CD8-positive, alpha-beta memory T cell (primary cell): ENCODE data around the gene ADIRF. TPM values are rescaled to one million over a fixed set of nuclear protein-coding genes. Genes with fewer than 3 reads are reported as not detected.
"Not testable (repeated sequence)": the region's sequence is repeated elsewhere in the genome, so short reads cannot be mapped to it uniquely, and the experiment has no call there.

ENCODE experiments used
- CTCF ChIA-PET: fragments of 350-600 bp; sonication (Branson Sonifier 250); formaldehyde crosslinking; loops from one replicate; lab custom pipeline; 2021; ENCODE audit warnings: antibody characterized with exemption; lab: Charles Lee
- POLR2A ChIA-PET: fragments of 350-600 bp; sonication (Branson Sonifier 250); formaldehyde crosslinking; loops from one replicate; lab custom pipeline; 2021; ENCODE audit warnings: antibody characterized with exemption; lab: Charles Lee
- DNase-seq, 5 donors: peaks; one replicate each; pipeline versions ENCODE4 v3.0.0 to v3.0.0-alpha.2; 2020 to 2022; ENCODE audit warnings: mixed read lengths in 1 of 5
- H3K27ac ChIP-seq: one replicate; pipeline ENCODE4 v1.7.0; 2013; ENCODE audit warnings: low read depth, mild to moderate bottlenecking, low read length, moderate library complexity
- H3K27me3 ChIP-seq: 2 replicates; pipeline ENCODE4 v1.7.0; 2013; ENCODE audit warnings: low read length, mild to moderate bottlenecking; ENCODE audit not compliant: insufficient read depth, poor library complexity, severe bottlenecking
- H3K36me3 ChIP-seq: 2 replicates; pipeline ENCODE4 v1.7.0; 2013; ENCODE audit warnings: mild to moderate bottlenecking, low read length, moderate library complexity; ENCODE audit not compliant: insufficient read depth
- H3K4me1 ChIP-seq: 2 replicates; pipeline ENCODE4 v1.7.0; 2013; ENCODE audit warnings: mild to moderate bottlenecking, low read length, moderate library complexity; ENCODE audit not compliant: insufficient read depth
- H3K4me3 ChIP-seq: 2 replicates; pipeline ENCODE4 v1.7.0; 2013; ENCODE audit warnings: mild to moderate bottlenecking, low read length
- H3K9me3 ChIP-seq: 2 replicates; pipeline ENCODE4 v1.7.0; 2013; ENCODE audit warnings: mild to moderate bottlenecking, low read length
- H3K27ac Mint-ChIP-seq, 8 donors: one replicate each; pipeline ENCODE4 v1.8.0; 2020 to 2021; ENCODE audit warnings: mixed read lengths in 8 of 8, mild to moderate bottlenecking in 6 of 8, inconsistent platforms in 3 of 8, moderate library complexity in 3 of 8
- H3K27me3 Mint-ChIP-seq, 2 donors: one replicate each; pipeline ENCODE4 v1.8.0; 2020 to 2021; ENCODE audit warnings: mixed read lengths in 2 of 2, mild to moderate bottlenecking in 1 of 2, moderate library complexity in 1 of 2
- H3K36me3 Mint-ChIP-seq, 3 donors: one replicate each; pipeline ENCODE4 v1.8.0; 2020 to 2021; ENCODE audit warnings: mixed read lengths in 3 of 3, inconsistent platforms in 1 of 3, mild to moderate bottlenecking in 1 of 3
- H3K4me1 Mint-ChIP-seq, 3 donors: one replicate each; pipeline ENCODE4 v1.8.0; 2020 to 2021; ENCODE audit warnings: mixed read lengths in 3 of 3, inconsistent platforms in 1 of 3, mild to moderate bottlenecking in 1 of 3
- H3K4me3 Mint-ChIP-seq, 7 donors: one replicate each; pipeline ENCODE4 v1.8.0; 2020 to 2021; ENCODE audit warnings: mixed read lengths in 7 of 7, mild to moderate bottlenecking in 6 of 7, moderate library complexity in 4 of 7, inconsistent platforms in 2 of 7
- H3K9me3 Mint-ChIP-seq, 5 donors: one replicate each; pipeline ENCODE4 v1.8.0; 2020 to 2022; ENCODE audit warnings: mixed read lengths in 5 of 5, mild to moderate bottlenecking in 3 of 5, moderate library complexity in 2 of 5, inconsistent platforms in 1 of 5
- polyA plus RNA-seq: library from polyadenylated mRNA; unstranded; fragments of 300-500 nt; fragmentation: Illumina TruSeq; gene quantifications from one replicate; pipeline ENCODE4 v1.2.3, GENCODE V29; 2021
- total RNA-seq, 2 experiments: library from RNA; stranded (reverse); gene quantifications; one replicate each; pipeline ENCODE4 v1.2.3, GENCODE V29; 2021

Gene ADIRF
- total and polyA plus RNA-seq, 3 experiments from 2014 or later = not detected

DNA sequence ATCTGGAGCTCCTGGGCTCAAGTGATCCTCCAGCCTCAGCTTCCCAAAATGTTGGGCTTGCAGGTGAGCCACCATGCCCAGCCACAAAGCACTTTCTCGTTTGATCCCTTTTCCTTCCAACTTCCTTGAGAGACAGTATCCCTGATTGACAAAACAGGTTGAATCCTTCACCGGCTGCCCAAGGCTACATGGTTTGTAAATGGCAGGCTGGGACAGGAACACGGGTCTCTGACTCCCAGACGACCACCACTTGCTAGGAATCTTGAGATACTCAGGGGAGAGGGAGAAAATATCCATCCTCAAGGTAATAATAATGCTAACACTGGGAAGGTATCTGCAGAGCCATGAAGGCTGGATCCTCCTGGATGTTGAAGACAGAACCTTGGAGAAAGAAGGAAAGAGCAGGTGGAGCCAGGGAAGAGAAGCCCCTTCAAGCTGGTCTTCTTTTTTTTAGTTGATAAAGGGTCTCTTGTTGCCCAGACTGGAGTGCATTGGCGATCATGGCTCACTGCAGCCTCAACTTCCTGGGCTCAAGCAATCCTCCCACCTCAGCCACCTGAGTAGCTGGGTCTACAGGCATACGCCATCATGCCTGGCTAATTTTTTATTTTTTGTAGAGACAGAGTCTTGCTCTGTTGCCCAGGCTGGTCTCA, 30.7 kb upstream of the ADIRF start:
- H3K4me3 ChIP-seq = no peak overlapping the region
- no peaks in the 10 kb centered on the region for H3K36me3 ChIP-seq
- no peaks in the 10 kb centered on the region for H3K9me3 ChIP-seq
- peaks cover 0 to 4% (median 4%) of the 10 kb centered on the region in 3 donors for H3K4me1 Mint-ChIP-seq
- H3K27ac Mint-ChIP-seq = no peak overlapping the region
- no peak for DNase-seq
- H3K27me3 Mint-ChIP-seq = peaks cover 0 to 2% of the 10 kb centered on the region in 2 donors
- POLR2A ChIA-PET = no interaction called here
- no peak overlapping the region for H3K27ac ChIP-seq
- H3K4me1 ChIP-seq = no peaks in the 10 kb centered on the region
- no peaks in the 10 kb centered on the region for H3K27me3 ChIP-seq
- no peaks in the 10 kb centered on the region for H3K9me3 Mint-ChIP-seq
- H3K36me3 Mint-ChIP-seq = no peaks in the 10 kb centered on the region
- CTCF ChIA-PET = interaction anchor here (1.2 to 6.4 kb wide), 3 partner anchors 9 to 30 kb away, joined by 3 to 61 read pairs (median 4); partner anchors contain the start of gene ADIRF
- H3K4me3 Mint-ChIP-seq = peak overlapping the region in 1 of 7 donors; percentile 82

DNA sequence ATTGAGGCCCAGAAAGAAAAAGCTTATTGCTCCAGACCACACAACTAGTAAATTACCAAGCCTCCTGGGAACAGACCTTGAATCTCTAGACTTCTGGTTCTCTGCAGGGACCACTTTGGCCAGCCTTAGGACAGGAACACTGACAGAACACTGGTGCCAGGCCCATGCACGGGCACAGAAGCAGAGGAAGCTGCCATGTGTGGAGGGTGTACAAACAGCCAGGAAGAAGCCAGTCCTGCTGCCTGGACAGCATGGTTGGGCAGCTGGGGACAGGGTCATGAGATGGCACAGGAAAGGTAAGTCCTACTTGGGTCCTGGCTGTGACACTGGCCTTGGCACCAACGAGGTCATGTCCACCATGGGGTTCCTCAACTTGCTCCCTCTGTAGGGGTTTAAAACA, 30.0 kb upstream of the ADIRF start:
- Histone ChIP-seq H3K27me3 (no peaks in the 10 kb centered on the region), H3K27ac (no peak overlapping the region), H3K9me3 (no peaks in the 10 kb centered on the region), H3K4me3 (no peak overlapping the region), H3K36me3 (no peaks in the 10 kb centered on the region), H3K4me1 (no peaks in the 10 kb centered on the region)
- Mint-ChIP-seq H3K27me3 (peaks cover 0 to 2% of the 10 kb centered on the region in 2 donors), H3K36me3 (no peaks in the 10 kb centered on the region), H3K9me3 (no peaks in the 10 kb centered on the region), H3K4me1 (peaks cover 0 to 4% (median 4%) of the 10 kb centered on the region in 3 donors), H3K27ac (no peak overlapping the region), H3K4me3 (no peak overlapping the region)
- ChIA-PET POLR2A (no interaction called here), CTCF (interaction anchor here (0.7 to 6.4 kb wide), 6 partner anchors 8 to 244 kb away, joined by 3 to 61 read pairs (median 3); partner anchors contain the start of gene ADIRF)
- DNase-seq = no peak

DNA sequence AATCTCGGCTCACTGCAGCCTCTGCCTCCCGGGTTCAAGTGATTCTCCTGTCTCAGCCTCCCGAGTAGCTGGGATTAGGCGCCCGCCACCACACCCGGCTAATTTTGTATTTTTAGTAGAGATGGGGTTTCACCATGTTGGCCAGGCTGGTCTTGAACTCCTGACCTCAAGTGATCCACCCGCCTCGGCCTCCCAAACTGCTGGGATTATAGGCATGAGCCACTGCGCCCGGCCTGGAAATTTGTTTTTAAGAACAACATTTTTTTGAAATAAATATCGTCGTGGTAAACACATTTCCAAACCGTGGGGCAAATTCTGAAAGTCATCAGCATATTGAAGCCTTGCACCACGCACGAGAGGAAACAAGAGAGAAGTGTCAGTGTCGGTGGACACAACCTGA, 28.2 kb upstream of the ADIRF start:
- H3K27ac ChIP-seq, DNase-seq, H3K36me3 ChIP-seq, H3K9me3 ChIP-seq, H3K4me1 ChIP-seq, H3K27ac Mint-ChIP-seq, H3K4me3 ChIP-seq, H3K27me3 Mint-ChIP-seq, H3K9me3 Mint-ChIP-seq, H3K36me3 Mint-ChIP-seq, H3K4me1 Mint-ChIP-seq, H3K27me3 ChIP-seq: not testable (repeated sequence)
- ChIA-PET POLR2A (interaction anchor here (0.7 kb wide), 2 partner anchors 23 to 31 kb away, joined by 4 to 6 read pairs; no protein-coding TSS in a partner anchor), CTCF (interaction anchor here (0.6 to 6.4 kb wide), 6 partner anchors 9 to 31 kb away, joined by 3 to 61 read pairs (median 7); partner anchors contain the start of genes ADIRF, MMRN2 and SNCG)
- peak overlapping the region in 1 of 7 donors; percentile 66 for H3K4me3 Mint-ChIP-seq

DNA sequence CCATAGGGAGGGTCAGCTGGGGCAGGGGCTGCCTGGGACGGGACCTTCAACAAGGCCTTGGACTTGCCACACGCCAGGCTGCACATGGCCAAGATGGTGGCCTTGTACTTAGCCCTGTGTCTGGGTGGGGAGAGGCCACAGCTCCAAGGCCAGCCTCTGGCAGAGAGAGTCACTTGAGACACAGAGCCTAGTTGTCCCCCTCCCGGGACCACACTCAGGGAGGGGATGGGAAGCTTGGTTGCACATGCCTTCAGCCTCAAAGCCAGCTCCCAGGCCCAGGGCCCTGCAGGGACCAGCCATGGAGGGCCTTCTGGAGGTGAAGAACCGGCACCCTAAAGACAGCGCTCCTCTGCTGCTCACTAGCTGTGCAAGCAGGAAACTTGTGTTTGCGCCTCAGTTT, 27.6 kb upstream of the ADIRF start:
- Histone ChIP-seq H3K27ac (no peak overlapping the region), H3K9me3 (no peaks in the 10 kb centered on the region), H3K36me3 (no peaks in the 10 kb centered on the region), H3K4me3 (no peak overlapping the region), H3K4me1 (no peaks in the 10 kb centered on the region), H3K27me3 (no peaks in the 10 kb centered on the region)
- ChIA-PET POLR2A (no interaction called here), CTCF (interaction anchor here (1.9 to 6.4 kb wide), 3 partner anchors 10 to 27 kb away, joined by 7 to 61 read pairs (median 10); partner anchors contain the start of genes ADIRF, MMRN2 and SNCG)
- DNase-seq = peak in 1 of 5 donors; percentile 45
- peaks cover 0 to 2% of the 10 kb centered on the region in 2 donors for H3K27me3 Mint-ChIP-seq
- no peak overlapping the region for H3K4me3 Mint-ChIP-seq
- H3K4me1 Mint-ChIP-seq = peaks cover 1 to 4% (median 4%) of the 10 kb centered on the region in 3 donors
- H3K36me3 Mint-ChIP-seq = no peaks in the 10 kb centered on the region
- H3K27ac Mint-ChIP-seq = peak overlapping the region in 1 of 8 donors; percentile 12
- no peaks in the 10 kb centered on the region for H3K9me3 Mint-ChIP-seq

DNA sequence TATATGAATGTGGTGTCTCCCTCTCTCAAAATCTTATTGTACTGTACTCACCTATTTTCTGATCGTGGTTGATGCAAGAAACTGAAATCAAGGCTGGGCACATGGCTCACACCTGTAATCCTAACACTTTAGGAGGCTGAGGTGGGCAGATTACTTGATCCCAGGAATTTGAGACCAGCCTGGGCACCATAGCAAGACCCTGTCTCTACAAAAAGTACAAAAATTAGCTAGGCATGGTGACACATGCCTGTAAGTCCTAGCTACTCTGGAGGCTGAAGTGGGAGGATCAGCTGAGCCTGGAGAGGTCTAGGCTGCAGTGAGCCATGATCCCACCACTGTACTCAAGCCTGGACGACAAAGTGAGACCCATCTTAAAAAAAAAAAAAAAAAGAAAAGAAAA, 26.9 kb upstream of the ADIRF start:
- no peak for DNase-seq
- H3K4me3 ChIP-seq = no peak overlapping the region
- H3K4me1 ChIP-seq = no peaks in the 10 kb centered on the region
- H3K4me3 Mint-ChIP-seq = no peak overlapping the region
- POLR2A ChIA-PET = no interaction called here
- H3K4me1 Mint-ChIP-seq = peaks cover 1 to 4% (median 4%) of the 10 kb centered on the region in 3 donors
- H3K27me3 Mint-ChIP-seq = peaks cover 0 to 2% of the 10 kb centered on the region in 2 donors
- no peaks in the 10 kb centered on the region for H3K27me3 ChIP-seq
- no peak overlapping the region for H3K27ac ChIP-seq
- H3K9me3 Mint-ChIP-seq = no peaks in the 10 kb centered on the region
- H3K9me3 ChIP-seq = no peaks in the 10 kb centered on the region
- no peaks in the 10 kb centered on the region for H3K36me3 Mint-ChIP-seq
- no peaks in the 10 kb centered on the region for H3K36me3 ChIP-seq
- CTCF ChIA-PET = interaction anchor here (1.9 to 6.4 kb wide), 3 partner anchors 10 to 26 kb away, joined by 7 to 61 read pairs (median 10); partner anchors contain the start of genes ADIRF, MMRN2 and SNCG
- H3K27ac Mint-ChIP-seq = no peak overlapping the region

DNA sequence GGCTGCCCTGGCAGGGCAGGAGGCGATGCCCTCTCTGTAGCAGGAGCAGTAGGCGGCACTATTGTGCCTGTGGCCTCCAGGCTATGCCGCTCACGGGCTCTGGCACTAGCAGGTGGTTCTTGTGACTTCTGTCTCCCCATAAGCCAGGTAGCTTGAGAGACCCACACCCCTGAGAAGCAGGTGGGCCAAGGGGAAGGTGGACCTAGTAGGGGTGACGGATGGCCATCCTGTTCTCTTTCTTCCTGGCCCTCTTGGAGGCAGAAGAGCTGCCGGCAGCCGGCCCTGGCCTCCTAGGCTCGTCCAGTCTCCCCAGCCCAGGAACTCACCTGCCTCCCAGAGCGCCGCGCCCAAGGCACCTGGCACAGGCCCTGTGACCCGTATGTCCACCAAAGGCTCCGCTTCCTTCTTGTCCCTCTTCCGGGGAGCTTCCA, 26.3 kb upstream of the ADIRF start:
- CTCF ChIA-PET = interaction anchor here (0.7 to 6.4 kb wide), 5 partner anchors 9 to 93 kb away, joined by 4 to 61 read pairs (median 4); partner anchors contain the start of genes ADIRF, MMRN2 and SNCG

DNA sequence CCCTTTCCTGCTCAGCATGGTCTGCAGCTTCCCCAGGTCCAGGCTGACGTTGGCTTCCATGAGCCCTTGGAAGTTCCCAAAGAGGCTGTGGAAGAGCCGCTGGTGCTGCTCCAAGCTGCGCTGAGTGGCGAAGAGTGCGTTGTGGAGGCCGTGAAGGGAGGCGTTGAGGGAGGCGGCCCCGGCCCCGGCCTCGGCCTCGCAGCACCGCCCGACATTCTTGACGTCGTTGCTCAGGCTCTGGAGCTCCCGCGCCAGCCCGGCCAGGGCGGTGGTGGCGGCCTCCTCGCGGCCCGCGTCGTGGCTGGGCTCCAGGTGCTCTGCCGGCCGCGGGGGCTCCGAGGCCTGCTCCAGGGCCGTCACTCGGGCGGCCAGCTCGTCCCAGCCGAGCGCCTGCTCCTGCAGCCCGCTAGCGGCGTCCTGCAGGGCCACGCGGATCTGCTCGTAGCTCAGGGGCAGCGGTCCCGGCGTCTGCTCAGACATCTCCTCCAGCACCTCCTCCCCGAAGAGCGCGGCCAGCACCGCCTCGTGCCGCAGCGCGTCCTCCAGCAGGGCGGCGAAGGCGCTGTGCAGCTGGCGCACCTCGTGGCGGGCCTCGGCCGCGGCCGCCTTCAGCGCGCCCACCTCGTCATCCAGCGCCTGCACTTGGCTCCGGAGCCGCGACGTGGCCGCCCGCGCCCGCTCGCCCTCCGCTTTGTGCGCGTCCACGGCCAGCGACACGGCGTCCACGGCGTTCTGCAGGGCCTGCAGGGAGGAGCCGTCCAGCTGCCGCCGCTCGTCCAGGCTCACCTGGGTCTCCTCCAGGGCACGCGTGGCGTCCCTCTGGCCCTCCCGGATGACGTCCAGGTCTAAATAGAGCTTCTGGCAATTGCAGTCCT, 25.6 kb upstream of the ADIRF start:
- no peaks in the 10 kb centered on the region for H3K9me3 Mint-ChIP-seq
- DNase-seq = peak in 1 of 5 donors; percentile 44
- ChIA-PET POLR2A (no interaction called here), CTCF (interaction anchor here (0.7 to 6.4 kb wide), 6 partner anchors 8 to 93 kb away, joined by 4 to 61 read pairs (median 6); partner anchors contain the start of genes ADIRF, MMRN2 and SNCG)
- Histone ChIP-seq H3K9me3 (no peaks in the 10 kb centered on the region), H3K27ac (no peak overlapping the region), H3K36me3 (no peaks in the 10 kb centered on the region), H3K4me1 (no peaks in the 10 kb centered on the region), H3K4me3 (no peak overlapping the region), H3K27me3 (no peaks in the 10 kb centered on the region)
- peaks cover 0 to 2% (median 0%) of the 10 kb centered on the region in 3 donors for H3K36me3 Mint-ChIP-seq
- H3K27ac Mint-ChIP-seq = no peak overlapping the region
- peaks cover 1 to 4% (median 4%) of the 10 kb centered on the region in 3 donors for H3K4me1 Mint-ChIP-seq
- H3K27me3 Mint-ChIP-seq = peaks cover 5 to 6% of the 10 kb centered on the region in 2 donors
- peak overlapping the region in 1 of 7 donors; percentile 32 for H3K4me3 Mint-ChIP-seq

More for the DNA sequence above, 26.3 kb upstream of the ADIRF start:
- Histone ChIP-seq H3K27ac (no peak overlapping the region), H3K4me3 (no peak overlapping the region), H3K4me1 (no peaks in the 10 kb centered on the region), H3K27me3 (no peaks in the 10 kb centered on the region), H3K9me3 (no peaks in the 10 kb centered on the region), H3K36me3 (no peaks in the 10 kb centered on the region)
- H3K36me3 Mint-ChIP-seq = peaks cover 0 to 2% (median 0%) of the 10 kb centered on the region in 3 donors
- no peak overlapping the region for H3K4me3 Mint-ChIP-seq
- no peak for DNase-seq
- peaks cover 3 to 6% of the 10 kb centered on the region in 2 donors for H3K27me3 Mint-ChIP-seq
- H3K27ac Mint-ChIP-seq = no peak overlapping the region
- POLR2A ChIA-PET = no interaction called here
- peaks cover 1 to 4% (median 4%) of the 10 kb centered on the region in 3 donors for H3K4me1 Mint-ChIP-seq
- no peaks in the 10 kb centered on the region for H3K9me3 Mint-ChIP-seq
